HepG2 (cell line): Measurements from ENCODE around the gene OSBPL10. TPM values are rescaled to one million over a fixed set of nuclear protein-coding genes. Genes with fewer than 3 reads are reported as not detected.

Experiments
- ASH2L ChIP-seq: fragments of 300-600, 200-600 bp; sonication (generic); IDR thresholded peaks from 2 replicates; pipeline ENCODE4 v1.7.0; 2017; ENCODE audit warnings: low read depth, mild to moderate bottlenecking, moderate library complexity, mixed read lengths, low read length; ENCODE audit not compliant: insufficient read length
- CEBPG ChIP-seq: IDR thresholded peaks from 2 replicates; pipeline ENCODE4 v1.6.1; 2016
- FOXK1 ChIP-seq: sonication (generic); formaldehyde crosslinking; IDR thresholded peaks from 2 replicates; pipeline ENCODE4 v1.4.0; 2020; ENCODE audit warnings: low read depth, missing genetic modification reagents, borderline replicate concordance
- KLF11 ChIP-seq: IDR thresholded peaks from 2 replicates; pipeline ENCODE4 v1.6.1; 2016; ENCODE audit warnings: missing compliant biosample characterization
- MED1 ChIP-seq: sonication (generic); formaldehyde crosslinking; IDR thresholded peaks from 2 replicates; pipeline ENCODE4 v1.4.0; 2020; ENCODE audit warnings: missing genetic modification reagents
- MXD3 ChIP-seq: IDR thresholded peaks from 2 replicates; pipeline ENCODE4 v1.6.1; 2016; ENCODE audit warnings: mild to moderate bottlenecking, missing biosample characterization, missing genetic modification reagents
- NFIC ChIP-seq: IDR thresholded peaks from 2 replicates; pipeline ENCODE4 v1.6.1; 2012; ENCODE audit warnings: mild to moderate bottlenecking, low read length, inconsistent platforms
- PAF1 ChIP-seq: IDR thresholded peaks from 2 replicates; pipeline ENCODE4 v1.6.1; 2016; ENCODE audit warnings: missing genetic modification reagents, missing compliant biosample characterization
- SNAPC2 ChIP-seq: sonication (generic); formaldehyde crosslinking; IDR thresholded peaks from 2 replicates; pipeline ENCODE4 v1.8.1; 2022; ENCODE audit warnings: mild to moderate bottlenecking, missing genetic modification reagents
- SUZ12 ChIP-seq: fragments of 150-350 bp; IDR thresholded peaks from 2 replicates; pipeline ENCODE4 v1.6.1; 2014; ENCODE audit warnings: low read depth, low read length
- TCF12 ChIP-seq, 2 experiments: fragments of 450-650 bp in 1 of 2; sonication (generic) in 1 of 2; formaldehyde crosslinking in 1 of 2; IDR thresholded peaks; 2 replicates each; pipeline versions ENCODE4 v1.6.1 to v1.8.0; 2017 to 2022; ENCODE audit warnings: antibody characterized with exemption in 1 of 2, mild to moderate bottlenecking in 1 of 2, missing genetic modification reagents in 1 of 2, moderate library complexity in 1 of 2
- YEATS4 ChIP-seq: sonication (generic); formaldehyde crosslinking; IDR thresholded peaks from 2 replicates; pipeline ENCODE4 v1.4.0; 2020; ENCODE audit warnings: missing genetic modification reagents, borderline replicate concordance
- ZBTB38 ChIP-seq: sonication (generic); formaldehyde crosslinking; IDR thresholded peaks from 2 replicates; pipeline ENCODE4 v1.5.1; 2020; ENCODE audit warnings: mild to moderate bottlenecking, missing genetic modification reagents
- ZNF337 ChIP-seq: sonication (generic); formaldehyde crosslinking; IDR thresholded peaks from 2 replicates; pipeline ENCODE4 v1.5.1; 2020; ENCODE audit warnings: missing genetic modification reagents, low read depth, mild to moderate bottlenecking, borderline replicate concordance
- ZNF382 ChIP-seq: sonication (generic); formaldehyde crosslinking; IDR thresholded peaks from 2 replicates; pipeline ENCODE4 v1.5.0; 2020; ENCODE audit warnings: missing genetic modification reagents, mild to moderate bottlenecking, borderline replicate concordance
- ZNF598 ChIP-seq: sonication (generic); formaldehyde crosslinking; IDR thresholded peaks from 2 replicates; pipeline ENCODE4 v1.5.1; 2020; ENCODE audit warnings: mild to moderate bottlenecking, missing genetic modification reagents, borderline replicate concordance
- ZNF724P ChIP-seq: sonication (generic); formaldehyde crosslinking; IDR thresholded peaks from 2 replicates; pipeline ENCODE4 v1.8.0; 2022; ENCODE audit warnings: missing genetic modification reagents, borderline replicate concordance
- ZNF766 ChIP-seq: sonication (generic); formaldehyde crosslinking; IDR thresholded peaks from 2 replicates; pipeline ENCODE4 v1.5.0; 2020; ENCODE audit warnings: missing genetic modification reagents, borderline replicate concordance
- ZNF790 ChIP-seq: sonication (generic); formaldehyde crosslinking; IDR thresholded peaks from 2 replicates; pipeline ENCODE4 v1.8.0; 2022; ENCODE audit warnings: missing genetic modification reagents, mild to moderate bottlenecking, borderline replicate concordance
- polyA plus RNA-seq, 8 experiments: library from polyadenylated mRNA; depleted of rRNA in 3 of 8; stranded (reverse) in 7 of 8; unstranded in 1 of 8; fragments of >200 nt; fragmentation: Illumina TruSeq in 4 of 8; extraction: Trizol in 4 of 8; gene quantifications; 2 replicates each; pipeline versions ENCODE4 v1.2.1 to v1.2.3, GENCODE V29; 2011 to 2016; ENCODE audit warnings: low read depth in 4 of 8, missing spikeins in 1 of 8, mixed read lengths in 1 of 8; ENCODE audit not compliant: insufficient read depth in 1 of 8
- total RNA-seq, 5 experiments: library from RNA; depleted of rRNA; stranded (reverse); fragments of >200 nt; fragmentation: Illumina TruSeq; extraction: Trizol; gene quantifications; 2 replicates each; pipeline ENCODE4 v1.2.3, GENCODE V29; 2016; ENCODE audit warnings: low read depth in 1 of 5
- TF ChIP-seq, protein P1 (sequence below): sonication (generic); formaldehyde crosslinking; IDR thresholded peaks from 2 replicates; pipeline ENCODE4 v1.4.0; 2020; ENCODE audit warnings: missing genetic modification reagents, borderline replicate concordance
- TF ChIP-seq, protein P2 (sequence below): sonication (generic); formaldehyde crosslinking; IDR thresholded peaks from 2 replicates; pipeline ENCODE4 v1.4.0; 2020; ENCODE audit warnings: missing genetic modification reagents, borderline replicate concordance
- TF ChIP-seq, protein P3 (sequence below): sonication (generic); IDR thresholded peaks from 2 replicates; pipeline ENCODE4 v1.6.1; 2016; ENCODE audit warnings: low read depth, borderline replicate concordance

Gene OSBPL10
- total and polyA plus RNA-seq, 2 of the 13 experiments (the other 11 are each of a cell fraction or from before 2014, with no cell fraction given): 10.3 to 28.6 TPM

- TF ChIP-seq MXD3 (CRISPR knock-in tag) (no peak), KLF11 (CRISPR knock-in tag) (no peak), ZNF724P (CRISPR knock-in tag) (no peak), SUZ12 (no peak), ZNF790 (peak; percentile 41; the same call in 1 of the 2 replicates), ASH2L (peak; percentile 31), ZNF598 (no peak), ZNF382 (CRISPR knock-in tag) (no peak), YEATS4 (no peak), ZNF337 (CRISPR knock-in tag) (no peak), NFIC (no peak), ZBTB38 (peak; percentile 22; the same call in 1 of the 2 replicates), MED1 (peak; percentile 13; the same call in 1 of the 2 replicates), TCF12 (IDR thresholded peaks at IDR 0.05) (no peak), TCF12 (CRISPR knock-in tag; IDR thresholded peaks at IDR 0.05) (no peak), SNAPC2 (no peak), FOXK1 (CRISPR knock-in tag) (peak; percentile 38; the same call in 1 of the 2 replicates), ZNF766 (CRISPR knock-in tag) (no peak), PAF1 (CRISPR knock-in tag) (no peak), CEBPG (CRISPR knock-in tag) (no peak)
- TF ChIP-seq, protein P1, sequence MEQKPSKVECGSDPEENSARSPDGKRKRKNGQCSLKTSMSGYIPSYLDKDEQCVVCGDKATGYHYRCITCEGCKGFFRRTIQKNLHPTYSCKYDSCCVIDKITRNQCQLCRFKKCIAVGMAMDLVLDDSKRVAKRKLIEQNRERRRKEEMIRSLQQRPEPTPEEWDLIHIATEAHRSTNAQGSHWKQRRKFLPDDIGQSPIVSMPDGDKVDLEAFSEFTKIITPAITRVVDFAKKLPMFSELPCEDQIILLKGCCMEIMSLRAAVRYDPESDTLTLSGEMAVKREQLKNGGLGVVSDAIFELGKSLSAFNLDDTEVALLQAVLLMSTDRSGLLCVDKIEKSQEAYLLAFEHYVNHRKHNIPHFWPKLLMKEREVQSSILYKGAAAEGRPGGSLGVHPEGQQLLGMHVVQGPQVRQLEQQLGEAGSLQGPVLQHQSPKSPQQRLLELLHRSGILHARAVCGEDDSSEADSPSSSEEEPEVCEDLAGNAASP: no peak; the same call in 1 of the 2 replicates
- TF ChIP-seq, protein P2, sequence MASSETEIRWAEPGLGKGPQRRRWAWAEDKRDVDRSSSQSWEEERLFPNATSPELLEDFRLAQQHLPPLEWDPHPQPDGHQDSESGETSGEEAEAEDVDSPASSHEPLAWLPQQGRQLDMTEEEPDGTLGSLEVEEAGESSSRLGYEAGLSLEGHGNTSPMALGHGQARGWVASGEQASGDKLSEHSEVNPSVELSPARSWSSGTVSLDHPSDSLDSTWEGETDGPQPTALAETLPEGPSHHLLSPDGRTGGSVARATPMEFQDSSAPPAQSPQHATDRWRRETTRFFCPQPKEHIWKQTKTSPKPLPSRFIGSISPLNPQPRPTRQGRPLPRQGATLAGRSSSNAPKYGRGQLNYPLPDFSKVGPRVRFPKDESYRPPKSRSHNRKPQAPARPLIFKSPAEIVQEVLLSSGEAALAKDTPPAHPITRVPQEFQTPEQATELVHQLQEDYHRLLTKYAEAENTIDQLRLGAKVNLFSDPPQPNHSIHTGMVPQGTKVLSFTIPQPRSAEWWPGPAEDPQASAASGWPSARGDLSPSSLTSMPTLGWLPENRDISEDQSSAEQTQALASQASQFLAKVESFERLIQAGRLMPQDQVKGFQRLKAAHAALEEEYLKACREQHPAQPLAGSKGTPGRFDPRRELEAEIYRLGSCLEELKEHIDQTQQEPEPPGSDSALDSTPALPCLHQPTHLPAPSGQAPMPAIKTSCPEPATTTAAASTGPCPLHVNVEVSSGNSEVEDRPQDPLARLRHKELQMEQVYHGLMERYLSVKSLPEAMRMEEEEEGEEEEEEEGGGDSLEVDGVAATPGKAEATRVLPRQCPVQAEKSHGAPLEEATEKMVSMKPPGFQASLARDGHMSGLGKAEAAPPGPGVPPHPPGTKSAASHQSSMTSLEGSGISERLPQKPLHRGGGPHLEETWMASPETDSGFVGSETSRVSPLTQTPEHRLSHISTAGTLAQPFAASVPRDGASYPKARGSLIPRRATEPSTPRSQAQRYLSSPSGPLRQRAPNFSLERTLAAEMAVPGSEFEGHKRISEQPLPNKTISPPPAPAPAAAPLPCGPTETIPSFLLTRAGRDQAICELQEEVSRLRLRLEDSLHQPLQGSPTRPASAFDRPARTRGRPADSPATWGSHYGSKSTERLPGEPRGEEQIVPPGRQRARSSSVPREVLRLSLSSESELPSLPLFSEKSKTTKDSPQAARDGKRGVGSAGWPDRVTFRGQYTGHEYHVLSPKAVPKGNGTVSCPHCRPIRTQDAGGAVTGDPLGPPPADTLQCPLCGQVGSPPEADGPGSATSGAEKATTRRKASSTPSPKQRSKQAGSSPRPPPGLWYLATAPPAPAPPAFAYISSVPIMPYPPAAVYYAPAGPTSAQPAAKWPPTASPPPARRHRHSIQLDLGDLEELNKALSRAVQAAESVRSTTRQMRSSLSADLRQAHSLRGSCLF (CRISPR knock-in tag): no peak
- TF ChIP-seq, protein P3, sequence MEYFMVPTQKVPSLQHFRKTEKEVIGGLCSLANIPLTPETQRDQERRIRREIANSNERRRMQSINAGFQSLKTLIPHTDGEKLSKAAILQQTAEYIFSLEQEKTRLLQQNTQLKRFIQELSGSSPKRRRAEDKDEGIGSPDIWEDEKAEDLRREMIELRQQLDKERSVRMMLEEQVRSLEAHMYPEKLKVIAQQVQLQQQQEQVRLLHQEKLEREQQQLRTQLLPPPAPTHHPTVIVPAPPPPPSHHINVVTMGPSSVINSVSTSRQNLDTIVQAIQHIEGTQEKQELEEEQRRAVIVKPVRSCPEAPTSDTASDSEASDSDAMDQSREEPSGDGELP: no peak
Observed at GRCh38 chr3:31981206-31982181, at the start of gene OSBPL10, which contains the start of gene ZNF860 (continued).
